Right lobe of liver (tissue), 4 donors: ENCODE measurements around the gene RGL2.

Experiments
- CTCF ChIP-seq, 4 donors: fragments of 200-600 bp in 3 of 4; fragments of 450-650 bp in 1 of 4; IDR thresholded peaks; one replicate each; pipeline versions ENCODE4 v1.5.1 to v1.8.0; 2016 to 2022; ENCODE audit warnings: antibody characterized with exemption in 4 of 4, mild to moderate bottlenecking in 2 of 4
- POLR2A ChIP-seq: fragments of 450-650 bp; IDR thresholded peaks from one replicate; pipeline ENCODE4 v1.6.1; 2017; ENCODE audit warnings: antibody characterized with exemption, mild to moderate bottlenecking
- donor health status: DM: no; HTN: no; CAD: no.
- donor health status: DM: no; HTN: no; CAD: no.
- donor health status: DM: no; HTN: yes; CAD: no.

DNA sequence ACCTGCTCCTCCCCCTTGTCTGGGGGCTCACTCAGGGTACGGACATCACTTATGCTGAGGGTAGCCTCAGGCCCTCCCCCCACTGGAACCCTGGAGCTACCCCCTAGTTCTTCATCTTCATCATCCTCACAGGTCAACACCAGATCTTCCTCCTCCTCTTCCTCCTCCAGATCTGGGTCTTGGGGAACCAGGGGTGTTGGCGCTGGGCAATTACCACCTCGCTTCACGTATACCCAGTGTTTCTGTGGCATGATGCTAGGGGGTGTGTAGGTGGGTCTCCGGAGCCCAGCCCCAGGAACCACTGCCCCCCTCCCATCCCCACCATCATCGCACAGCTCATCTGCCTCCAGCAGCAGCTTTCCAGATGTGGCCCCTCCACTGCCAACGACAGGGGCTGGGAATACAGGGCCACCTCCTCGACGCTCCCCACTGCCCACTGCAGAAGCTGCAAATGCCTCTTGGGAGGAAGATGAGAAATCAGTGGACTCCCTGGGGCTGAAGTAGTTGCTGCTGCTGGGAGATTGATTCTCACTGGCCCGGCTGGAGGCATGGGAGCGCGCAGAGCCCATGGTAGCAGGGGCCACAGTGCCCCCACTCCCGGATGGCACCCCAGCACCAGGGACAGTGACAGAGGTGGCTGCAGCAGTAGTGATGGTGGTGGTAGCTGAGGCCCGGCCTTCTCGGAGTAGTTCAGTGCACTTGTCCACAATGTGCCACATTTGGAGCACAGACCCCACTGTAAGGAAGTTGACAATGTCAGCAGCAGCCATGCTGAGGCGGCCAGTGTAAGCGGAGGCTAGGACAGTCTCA, 17.3 kb upstream of the RGL2 start:
- no peak for TF ChIP-seq CTCF (IDR thresholded peaks at IDR 0.05)
- no peak for TF ChIP-seq POLR2A
